GM12873 (cell line): ENCODE data around the gene PPP3CA.

Experiments used
- CTCF ChIP-seq: IDR thresholded peaks from 2 replicates; pipeline ENCODE4 v1.5.1; 2012; ENCODE audit warnings: low read depth, mild to moderate bottlenecking, moderate library complexity, low read length, control low read depth; ENCODE audit not compliant: insufficient read depth; ENCODE audit errors: missing control alignments

The PPP3CA gene

GRCh38 chr4:101331017-101331416 is 16.3 kb downstream of the PPP3CA start:
- no peak for TF ChIP-seq CTCF

GRCh38 chr4:101329592-101329991 is 17.7 kb downstream of the PPP3CA start:
- no peak for TF ChIP-seq CTCF

GRCh38 chr4:101328063-101328602 is 19.2 kb downstream of the PPP3CA start:
- no peak for TF ChIP-seq CTCF

DNA sequence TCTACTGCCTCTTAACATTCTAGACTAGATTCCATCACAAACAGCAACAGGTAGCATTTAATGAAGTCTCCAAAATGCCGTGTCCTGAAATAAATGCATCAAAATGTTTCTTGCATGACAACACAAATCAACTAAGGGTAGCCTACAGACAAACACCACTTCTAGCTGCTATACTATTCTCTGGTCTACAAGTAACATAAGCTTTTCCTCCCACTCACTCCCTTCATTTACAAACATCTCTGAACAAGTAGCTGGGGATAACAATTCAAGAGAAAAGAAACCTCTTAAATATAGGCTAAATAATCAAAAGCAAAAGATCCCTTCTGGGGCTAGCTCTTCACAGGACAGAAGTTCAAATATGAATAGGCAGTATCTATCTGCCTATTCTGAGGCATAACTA is 20.8 kb downstream of the PPP3CA start:
- no peak for TF ChIP-seq CTCF

GRCh38 chr4:101322743-101323142 is 24.6 kb downstream of the PPP3CA start:
- no peak for TF ChIP-seq CTCF

GRCh38 chr4:101321481-101322042 is 25.8 kb downstream of the PPP3CA start:
- no peak for TF ChIP-seq CTCF

DNA sequence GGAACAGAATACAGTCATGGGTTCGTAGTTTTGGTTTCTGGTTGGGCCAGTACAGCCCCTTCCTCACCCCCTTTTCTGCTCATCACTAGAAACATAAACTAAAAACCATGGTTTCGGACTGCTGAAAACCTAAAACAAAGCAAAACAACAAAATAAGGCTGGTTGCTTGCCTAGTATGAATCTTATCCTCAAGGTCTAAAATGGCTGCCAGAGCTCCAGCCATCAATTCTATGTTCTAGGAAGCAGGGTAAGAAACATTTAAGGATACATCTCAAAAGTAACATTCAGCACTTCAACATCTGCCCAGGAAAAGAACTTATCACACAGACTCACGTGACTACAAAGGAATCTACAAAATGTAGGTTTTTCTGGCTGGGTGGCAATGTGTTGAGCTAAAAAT is 31.5 kb downstream of the PPP3CA start:
- no peak for TF ChIP-seq CTCF
